Naive thymus-derived CD4-positive, alpha-beta T cell (primary cell): ENCODE results near the gene MYZAP. TPM values are rescaled to one million over a fixed set of nuclear protein-coding genes. Genes with fewer than 3 reads are reported as not detected.

Experiments used
- ATAC-seq: fragments of 150-1000 bp; cut with Tn5 transposase; 2 replicates; pipeline ENCODE4 v1.10.0; 2021; ENCODE audit warnings: mild to moderate bottlenecking, moderate library complexity
- CTCF ChIA-PET: fragments of 350-600 bp; sonication (Branson Sonifier 250); formaldehyde crosslinking; loops from one replicate; lab custom pipeline; 2021; ENCODE audit warnings: antibody characterized with exemption; lab: Charles Lee
- POLR2A ChIA-PET: fragments of 350-600 bp; sonication (Branson Sonifier 250); formaldehyde crosslinking; loops from one replicate; lab custom pipeline; 2021; ENCODE audit warnings: antibody characterized with exemption, inconsistent platforms; lab: Charles Lee
- DNase-seq, 9 donors: peaks; one replicate each; pipeline versions ENCODE4 v3.0.0 to v3.0.0-alpha.2; 2020 to 2022; ENCODE audit warnings: mixed read lengths in 1 of 9
- H3K27ac ChIP-seq: one replicate; pipeline ENCODE4 v1.7.0; 2013; ENCODE audit warnings: mild to moderate bottlenecking, low read depth, low read length, moderate library complexity
- H3K27me3 ChIP-seq, 2 donors: one replicate each; pipeline ENCODE4 v1.7.0; 2013; ENCODE audit warnings: low read length in 2 of 2, mild to moderate bottlenecking in 2 of 2, moderate library complexity in 2 of 2; ENCODE audit not compliant: control insufficient read depth in 2 of 2, insufficient read depth in 2 of 2
- H3K36me3 ChIP-seq, 3 experiments: 1 replicate in 2 of 3; 2 replicates in 1 of 3; pipeline ENCODE4 v1.7.0; 2013; ENCODE audit warnings: low read length in 3 of 3, mild to moderate bottlenecking in 3 of 3, moderate library complexity in 1 of 3; ENCODE audit not compliant: insufficient read depth in 3 of 3, control insufficient read depth in 2 of 3
- H3K4me1 ChIP-seq, 2 donors: one replicate each; pipeline ENCODE4 v1.7.0; 2013; ENCODE audit warnings: low read length in 2 of 2, mild to moderate bottlenecking in 2 of 2, moderate library complexity in 1 of 2; ENCODE audit not compliant: control insufficient read depth in 2 of 2, insufficient read depth in 2 of 2
- H3K4me3 ChIP-seq: 2 replicates; pipeline ENCODE4 v1.7.0; 2013; ENCODE audit warnings: mild to moderate bottlenecking, low read length
- H3K9me3 ChIP-seq, 3 experiments: 1 replicate in 2 of 3; 2 replicates in 1 of 3; pipeline ENCODE4 v1.7.0; 2013; ENCODE audit warnings: low read length in 3 of 3; ENCODE audit not compliant: control insufficient read depth in 2 of 3
- H3K27ac Mint-ChIP-seq, 9 donors: one replicate each; pipeline ENCODE4 v1.8.0; 2020 to 2022; ENCODE audit warnings: mixed read lengths in 9 of 9, mild to moderate bottlenecking in 8 of 9, moderate library complexity in 5 of 9, inconsistent platforms in 2 of 9
- H3K27me3 Mint-ChIP-seq, 5 donors: one replicate each; pipeline ENCODE4 v1.8.0; 2021 to 2022; ENCODE audit warnings: mixed read lengths in 5 of 5, mild to moderate bottlenecking in 1 of 5
- H3K36me3 Mint-ChIP-seq, 5 donors: one replicate each; pipeline ENCODE4 v1.8.0; 2020 to 2022; ENCODE audit warnings: mixed read lengths in 5 of 5, mild to moderate bottlenecking in 3 of 5, inconsistent platforms in 1 of 5
- H3K4me1 Mint-ChIP-seq, 7 donors: one replicate each; pipeline ENCODE4 v1.8.0; 2020 to 2022; ENCODE audit warnings: mixed read lengths in 7 of 7, mild to moderate bottlenecking in 3 of 7, inconsistent platforms in 1 of 7
- H3K4me3 Mint-ChIP-seq, 10 donors: one replicate each; pipeline ENCODE4 v1.8.0; 2020 to 2022; ENCODE audit warnings: mild to moderate bottlenecking in 10 of 10, mixed read lengths in 10 of 10, moderate library complexity in 6 of 10, inconsistent platforms in 2 of 10
- H3K9me3 Mint-ChIP-seq, 11 donors: one replicate each; pipeline ENCODE4 v1.8.0; 2020 to 2022; ENCODE audit warnings: mixed read lengths in 11 of 11, mild to moderate bottlenecking in 4 of 11, inconsistent platforms in 1 of 11, moderate library complexity in 1 of 11
- intact Hi-C, 2 donors: fragments of 100-400 bp; cut with micrococcal nuclease; formaldehyde crosslinking; loops; one replicate each; pipeline ENCODE4 v1.15.1; 2023
- polyA plus RNA-seq, 2 donors: library from polyadenylated mRNA; unstranded; fragments of 300-500 nt; fragmentation: Illumina TruSeq; gene quantifications; one replicate each; pipeline ENCODE4 v1.2.3, GENCODE V29; 2021
- total RNA-seq, 6 experiments: library from RNA in 5 of 6; stranded (reverse) in 5 of 6; gene quantifications; 1 replicate in 5 of 6; 2 replicates in 1 of 6; pipeline ENCODE4 v1.2.3 and lab custom pipeline; 2021 to 2026

Gene MYZAP
- total and polyA plus RNA-seq, 7 experiments from 2014 or later = 1.1 to 9.7 (median 2.2) TPM; not detected in 1

DNA sequence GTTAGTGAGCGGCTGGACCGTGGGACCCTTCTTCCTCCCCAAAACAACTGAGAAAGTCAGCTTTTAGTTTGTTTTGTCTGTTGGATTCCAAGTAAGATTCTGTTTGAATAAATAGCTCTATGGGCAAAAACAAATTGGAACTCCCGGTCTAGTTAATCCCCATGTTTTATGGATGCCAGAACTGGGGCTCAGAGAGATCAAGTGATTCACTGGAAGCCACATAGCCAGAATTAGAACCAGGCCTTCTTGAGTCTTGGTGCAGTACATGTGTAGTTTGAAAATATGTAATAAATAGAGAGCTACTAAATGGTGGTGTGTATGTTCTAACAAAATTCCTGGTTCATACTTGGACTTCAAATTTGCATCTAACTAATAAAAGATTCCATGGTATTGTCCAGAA, 85.5 kb downstream of the MYZAP start:
- H3K9me3 ChIP-seq = no peaks in the 10 kb centered on the region
- DNase-seq (no peak), ATAC-seq (no peak)
- H3K27me3 Mint-ChIP-seq = peaks cover 0 to 17% (median 5%) of the 10 kb centered on the region in 5 donors
- intact Hi-C loops = no loop called here
- POLR2A ChIA-PET = no interaction called here
- no peaks in the 10 kb centered on the region for H3K27me3 ChIP-seq
- H3K4me1 Mint-ChIP-seq = peaks cover 0 to 16% (median 9%) of the 10 kb centered on the region in 7 donors
- CTCF ChIA-PET = interaction anchor here (0.6 to 0.9 kb wide), 2 partner anchors 12 to 183 kb away, joined by 3 read pairs; no protein-coding TSS in a partner anchor
- H3K36me3 Mint-ChIP-seq = peaks cover 0 to 11% (median 5%) of the 10 kb centered on the region in 5 donors
- H3K4me3 Mint-ChIP-seq = no peak overlapping the region
- H3K4me1 ChIP-seq = no peaks in the 10 kb centered on the region
- H3K27ac Mint-ChIP-seq = no peak overlapping the region
- peaks cover 0 to 5% (median 0%) of the 10 kb centered on the region in 11 donors for H3K9me3 Mint-ChIP-seq
- no peak overlapping the region for H3K27ac ChIP-seq
- no peak overlapping the region for H3K4me3 ChIP-seq
- no peaks in the 10 kb centered on the region for H3K36me3 ChIP-seq

DNA sequence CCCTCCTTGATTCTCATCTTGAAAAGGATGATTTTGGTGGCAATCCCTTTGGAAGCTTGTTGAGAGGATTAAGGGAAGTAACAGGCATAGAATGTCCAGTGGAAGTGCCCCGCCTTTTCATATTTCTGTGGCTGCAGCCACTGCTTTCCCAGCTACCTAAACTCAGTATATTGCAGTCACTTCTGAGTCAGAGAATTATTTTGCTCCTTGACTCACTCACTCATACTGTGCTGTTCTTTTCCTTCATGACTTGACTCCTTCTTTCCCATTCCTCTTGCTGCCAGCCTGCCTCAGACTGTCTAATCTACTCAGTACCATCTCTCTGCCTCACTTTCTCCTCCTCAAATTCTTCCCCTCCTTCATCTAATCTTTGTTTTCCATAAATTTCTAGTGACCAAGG, 88.3 kb downstream of the MYZAP start:
- Mint-ChIP-seq H3K36me3 (peaks cover 0 to 6% (median 4%) of the 10 kb centered on the region in 5 donors), H3K4me1 (peaks cover 0 to 16% (median 9%) of the 10 kb centered on the region in 7 donors), H3K4me3 (peak overlapping the region in 1 of 10 donors; percentile 7), H3K9me3 (no peaks in the 10 kb centered on the region), H3K27me3 (peaks cover 0 to 4% (median 1%) of the 10 kb centered on the region in 5 donors), H3K27ac (peak overlapping the region in 2 of 9 donors; percentile 8 to 66)
- Histone ChIP-seq H3K27me3 (no peaks in the 10 kb centered on the region), H3K4me1 (no peaks in the 10 kb centered on the region), H3K4me3 (no peak overlapping the region), H3K27ac (no peak overlapping the region), H3K36me3 (no peaks in the 10 kb centered on the region), H3K9me3 (no peaks in the 10 kb centered on the region)
- DNase-seq = no peak
- no peak for ATAC-seq
- ChIA-PET CTCF (interaction anchor here (0.6 kb wide), 1 partner anchor 53 kb away, joined by 3 read pairs; no protein-coding TSS in a partner anchor), POLR2A (no interaction called here)
- intact Hi-C loops = no loop called here

DNA sequence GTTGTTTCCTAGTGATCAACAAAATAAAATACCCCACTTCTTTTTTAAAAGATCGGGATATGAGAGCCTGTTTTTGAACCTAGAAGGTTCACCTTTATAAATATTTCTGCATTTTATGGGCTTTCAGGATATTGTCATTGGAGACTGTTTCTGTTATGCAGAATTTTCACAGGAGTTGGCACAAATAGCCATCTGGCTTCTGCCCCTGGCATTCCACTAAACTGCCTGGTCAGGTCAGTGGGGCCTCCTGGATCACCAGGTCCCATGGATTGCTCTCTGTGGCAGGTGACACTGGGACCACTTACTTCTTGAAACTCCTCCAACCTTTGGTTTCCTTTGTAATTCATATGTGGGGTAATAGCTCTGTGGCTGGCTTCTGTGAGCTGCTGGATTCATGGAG, 89.3 kb downstream of the MYZAP start:
- Mint-ChIP-seq H3K36me3 (peaks cover 0 to 5% (median 2%) of the 10 kb centered on the region in 5 donors), H3K27ac (peak overlapping the region in 1 of 9 donors; percentile 50), H3K9me3 (no peaks in the 10 kb centered on the region), H3K27me3 (peaks cover 0 to 4% (median 0%) of the 10 kb centered on the region in 5 donors), H3K4me1 (peaks cover 0 to 16% (median 9%) of the 10 kb centered on the region in 7 donors), H3K4me3 (no peak overlapping the region)
- CTCF ChIA-PET = no interaction called here
- ATAC-seq (no peak), DNase-seq (no peak)
- POLR2A ChIA-PET = no interaction called here
- H3K9me3 ChIP-seq = no peaks in the 10 kb centered on the region
- intact Hi-C loops = no loop called here
- H3K4me1 ChIP-seq = no peaks in the 10 kb centered on the region
- no peaks in the 10 kb centered on the region for H3K36me3 ChIP-seq
- H3K4me3 ChIP-seq = no peak overlapping the region
- no peaks in the 10 kb centered on the region for H3K27me3 ChIP-seq
- no peak overlapping the region for H3K27ac ChIP-seq

DNA sequence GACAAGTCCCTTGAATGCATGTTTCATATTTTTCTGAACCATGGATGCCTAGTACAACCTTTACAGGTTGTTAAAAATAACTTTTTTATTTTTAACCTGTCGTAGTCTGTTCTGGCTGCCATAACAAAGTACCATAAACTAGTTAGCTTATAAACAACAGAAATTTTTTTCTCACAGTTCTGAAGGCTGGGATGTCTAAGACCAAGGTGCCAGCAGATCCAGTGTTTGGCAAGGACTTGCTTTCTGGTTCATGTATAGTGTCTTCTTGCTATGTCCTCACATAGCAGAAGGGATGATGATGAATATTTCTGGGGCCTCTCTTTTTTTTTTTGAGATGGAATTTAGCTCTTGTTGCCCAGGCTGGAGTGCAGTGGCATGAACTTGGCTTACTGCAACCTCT, 91.8 kb downstream of the MYZAP start:
- Histone ChIP-seq H3K4me3 (no peak overlapping the region), H3K27ac (no peak overlapping the region), H3K27me3 (no peaks in the 10 kb centered on the region), H3K9me3 (no peaks in the 10 kb centered on the region), H3K4me1 (no peaks in the 10 kb centered on the region), H3K36me3 (no peaks in the 10 kb centered on the region)
- ATAC-seq = no peak
- Mint-ChIP-seq H3K27ac (no peak overlapping the region), H3K4me3 (no peak overlapping the region), H3K4me1 (peaks cover 0 to 16% (median 9%) of the 10 kb centered on the region in 7 donors), H3K9me3 (no peaks in the 10 kb centered on the region), H3K27me3 (peaks cover 0 to 4% (median 0%) of the 10 kb centered on the region in 5 donors), H3K36me3 (peaks cover 0 to 5% (median 2%) of the 10 kb centered on the region in 5 donors)
- intact Hi-C loops = no loop called here
- CTCF ChIA-PET = no interaction called here
- POLR2A ChIA-PET = no interaction called here
- DNase-seq = no peak

DNA sequence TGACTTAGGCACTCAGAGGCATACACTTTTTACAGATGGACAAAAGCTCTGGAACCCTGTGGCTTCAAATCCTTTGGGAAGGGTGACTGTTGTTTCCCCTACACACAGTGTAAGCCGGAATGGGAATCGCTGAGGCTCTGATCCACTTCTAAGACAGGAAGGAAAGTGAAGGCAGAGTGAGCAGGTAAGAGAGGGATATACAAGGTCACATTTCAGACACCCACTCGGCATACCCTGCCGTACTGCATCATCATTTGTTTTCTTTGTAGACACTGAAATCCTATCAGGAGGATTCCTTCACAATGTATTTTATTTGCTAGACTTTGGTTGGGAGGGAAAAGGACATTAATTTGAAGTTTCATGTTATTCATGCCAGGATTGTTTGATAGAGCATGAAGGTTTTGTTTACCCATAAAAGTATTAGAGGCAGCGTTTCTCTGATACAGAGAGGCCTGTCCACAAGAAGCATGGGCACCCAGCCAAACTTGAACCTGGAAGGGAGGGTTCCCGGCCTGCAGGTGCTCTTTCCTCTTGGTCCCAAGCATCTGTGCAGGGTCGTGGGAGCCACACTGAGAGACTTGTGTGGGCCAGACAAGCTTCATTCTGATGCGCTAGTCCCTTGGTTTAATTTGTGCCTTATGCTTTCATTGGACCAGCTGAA, 92.9 kb downstream of the MYZAP start:
- intact Hi-C loops = no loop called here
- H3K36me3 ChIP-seq = no peaks in the 10 kb centered on the region
- Mint-ChIP-seq H3K36me3 (peaks cover 0 to 3% (median under 1%) of the 10 kb centered on the region in 5 donors), H3K27ac (no peak overlapping the region), H3K27me3 (peaks cover 0 to 4% (median 0%) of the 10 kb centered on the region in 5 donors), H3K4me3 (no peak overlapping the region), H3K4me1 (peaks cover 0 to 12% (median 9%) of the 10 kb centered on the region in 7 donors), H3K9me3 (no peaks in the 10 kb centered on the region)
- ChIA-PET CTCF (no interaction called here), POLR2A (no interaction called here)
- no peaks in the 10 kb centered on the region for H3K4me1 ChIP-seq
- no peak for DNase-seq
- no peaks in the 10 kb centered on the region for H3K27me3 ChIP-seq
- H3K4me3 ChIP-seq = no peak overlapping the region
- no peak for ATAC-seq
- H3K27ac ChIP-seq = no peak overlapping the region
- no peaks in the 10 kb centered on the region for H3K9me3 ChIP-seq

DNA sequence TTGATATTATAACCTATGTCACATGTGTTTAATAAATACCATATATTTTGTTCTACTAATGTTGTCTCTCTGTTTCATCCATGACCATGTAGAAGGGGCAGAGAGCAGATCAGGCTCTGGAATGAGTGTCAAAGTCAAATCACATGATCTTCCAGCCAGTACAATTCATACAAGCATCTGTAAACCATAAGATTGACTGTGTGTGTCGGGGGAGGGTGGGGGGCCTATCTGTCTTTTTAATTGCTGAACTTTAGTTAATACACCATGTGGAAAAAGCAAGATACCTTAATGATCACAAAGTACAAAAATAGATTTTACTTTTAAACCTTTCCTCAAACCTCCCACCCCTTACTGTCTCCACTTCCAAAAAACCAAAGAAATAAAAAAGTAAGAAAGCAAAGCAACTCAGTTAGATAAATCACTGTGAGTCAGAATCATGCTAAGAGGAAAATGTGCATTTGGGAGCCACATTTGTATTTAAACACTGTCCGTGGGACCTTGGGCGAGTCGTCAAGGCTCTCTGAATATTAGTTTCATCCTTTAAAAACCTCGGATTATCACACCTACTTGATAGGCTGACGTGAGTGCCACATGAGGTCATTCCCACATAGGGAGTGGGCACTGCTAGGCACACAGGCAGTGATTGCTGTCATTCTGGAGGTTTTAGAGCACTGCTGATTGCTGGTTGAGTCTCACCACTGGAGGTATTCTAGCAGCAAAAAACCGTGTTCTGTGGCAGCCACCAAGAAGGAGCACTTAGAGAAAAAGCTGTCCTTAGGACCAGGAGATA, 93.8 kb downstream of the MYZAP start:
- CTCF ChIA-PET = no interaction called here
- Mint-ChIP-seq H3K27me3 (peaks cover 0 to 4% (median 0%) of the 10 kb centered on the region in 5 donors), H3K9me3 (no peaks in the 10 kb centered on the region), H3K27ac (peak overlapping the region in 2 of 9 donors; percentile 60 to 84), H3K4me3 (no peak overlapping the region), H3K36me3 (peaks cover 0 to 3% (median 0%) of the 10 kb centered on the region in 5 donors), H3K4me1 (peaks cover 0 to 6% (median 3%) of the 10 kb centered on the region in 7 donors)
- POLR2A ChIA-PET = no interaction called here
- no peaks in the 10 kb centered on the region for H3K27me3 ChIP-seq
- ATAC-seq (no peak), DNase-seq (no peak)
- H3K27ac ChIP-seq = no peak overlapping the region
- intact Hi-C loops = no loop called here
- H3K36me3 ChIP-seq = no peaks in the 10 kb centered on the region
- no peaks in the 10 kb centered on the region for H3K4me1 ChIP-seq
- H3K9me3 ChIP-seq = no peaks in the 10 kb centered on the region
- H3K4me3 ChIP-seq = no peak overlapping the region
